GM12873 (cell line): ENCODE data around the gene CORO1A.

Experiments
- TF ChIP-seq, protein P1 (sequence below): IDR thresholded peaks from 2 replicates; pipeline ENCODE4 v1.5.1; 2012; ENCODE audit warnings: low read depth, mild to moderate bottlenecking, moderate library complexity, low read length, control low read depth; ENCODE audit not compliant: insufficient read depth; ENCODE audit errors: missing control alignments

CORO1A gene

DNA sequence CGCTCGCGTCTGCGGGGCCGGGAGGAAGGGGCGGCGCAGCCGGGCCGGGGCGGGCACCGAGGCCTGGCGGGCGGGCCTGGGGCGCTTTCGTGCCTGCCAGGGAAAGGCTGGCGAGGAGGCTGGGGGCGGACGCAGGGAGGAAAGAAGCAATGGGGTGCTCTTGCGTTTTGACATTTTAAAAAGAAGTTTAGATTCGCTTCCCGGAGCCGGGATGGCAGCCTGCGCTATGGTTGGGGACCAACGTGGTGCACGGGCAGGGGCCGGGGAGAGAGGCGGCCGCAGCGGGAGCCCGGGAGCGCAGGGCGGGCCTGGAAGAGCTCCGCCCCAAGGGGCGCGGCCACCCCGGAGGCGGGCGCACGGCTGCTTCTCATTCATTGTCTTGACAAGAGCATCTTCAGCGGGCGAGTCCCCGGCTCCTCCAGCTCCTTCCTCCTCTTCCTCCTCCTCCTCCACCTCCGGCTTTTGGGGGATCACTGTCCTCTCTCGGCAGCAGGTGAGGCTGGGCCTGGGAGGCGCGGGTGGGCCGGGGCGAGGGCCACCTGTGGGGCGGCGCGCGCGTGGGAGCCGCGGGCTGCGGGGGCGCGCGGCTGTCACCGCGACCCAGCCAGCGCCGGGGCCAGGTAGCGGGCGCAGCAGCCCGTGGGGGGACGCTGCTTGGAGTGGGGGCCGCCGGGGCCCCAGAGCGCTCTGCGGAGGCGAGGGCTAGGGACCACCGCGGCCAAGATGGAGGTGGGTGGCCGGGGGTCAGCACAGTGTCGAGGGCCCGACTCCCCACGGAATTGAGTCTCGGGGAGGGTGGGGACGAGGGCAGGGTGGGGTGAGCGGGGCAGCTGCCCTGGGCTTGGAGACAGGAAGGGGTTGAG, at the start of gene CORO1A:
Gene CORO1A (plus strand): TSS at position 370 of the 863 bp plus-strand sequence. CDS start 1,608 bp downstream, outside the sequence.
- TF ChIP-seq, protein P1, sequence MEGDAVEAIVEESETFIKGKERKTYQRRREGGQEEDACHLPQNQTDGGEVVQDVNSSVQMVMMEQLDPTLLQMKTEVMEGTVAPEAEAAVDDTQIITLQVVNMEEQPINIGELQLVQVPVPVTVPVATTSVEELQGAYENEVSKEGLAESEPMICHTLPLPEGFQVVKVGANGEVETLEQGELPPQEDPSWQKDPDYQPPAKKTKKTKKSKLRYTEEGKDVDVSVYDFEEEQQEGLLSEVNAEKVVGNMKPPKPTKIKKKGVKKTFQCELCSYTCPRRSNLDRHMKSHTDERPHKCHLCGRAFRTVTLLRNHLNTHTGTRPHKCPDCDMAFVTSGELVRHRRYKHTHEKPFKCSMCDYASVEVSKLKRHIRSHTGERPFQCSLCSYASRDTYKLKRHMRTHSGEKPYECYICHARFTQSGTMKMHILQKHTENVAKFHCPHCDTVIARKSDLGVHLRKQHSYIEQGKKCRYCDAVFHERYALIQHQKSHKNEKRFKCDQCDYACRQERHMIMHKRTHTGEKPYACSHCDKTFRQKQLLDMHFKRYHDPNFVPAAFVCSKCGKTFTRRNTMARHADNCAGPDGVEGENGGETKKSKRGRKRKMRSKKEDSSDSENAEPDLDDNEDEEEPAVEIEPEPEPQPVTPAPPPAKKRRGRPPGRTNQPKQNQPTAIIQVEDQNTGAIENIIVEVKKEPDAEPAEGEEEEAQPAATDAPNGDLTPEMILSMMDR, result no peak

DNA sequence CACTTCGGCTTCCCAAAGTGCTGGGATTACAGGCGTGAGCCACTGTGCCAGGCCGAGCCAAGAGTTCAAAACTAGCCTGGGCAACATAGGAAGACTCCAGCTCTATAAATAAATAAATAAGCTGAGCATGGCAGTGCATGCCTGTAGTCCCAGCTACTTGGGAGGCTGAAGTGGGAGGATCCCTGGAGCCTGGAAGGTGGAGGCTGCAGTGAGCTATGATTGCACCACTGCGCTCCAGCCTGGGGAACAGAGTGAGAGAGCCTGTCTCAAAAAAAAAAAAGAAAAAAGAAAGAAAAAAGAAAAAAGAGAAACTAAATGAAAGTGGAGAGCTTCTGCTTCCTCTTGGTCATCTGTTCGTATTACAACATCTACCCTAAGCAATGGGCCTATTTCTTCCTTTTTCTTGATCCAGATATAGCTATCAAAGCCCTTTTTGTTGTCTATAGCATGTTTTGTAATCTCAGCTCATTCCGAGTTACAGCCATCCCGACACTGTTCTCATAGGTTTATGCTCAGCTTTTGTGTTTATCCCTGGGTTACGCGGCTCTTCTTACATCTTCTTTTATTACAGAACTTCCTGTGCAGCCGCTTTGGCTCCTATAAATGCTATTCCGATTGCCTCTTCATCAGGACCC, 46.3 kb upstream of the CORO1A start:
- TF ChIP-seq, protein P1, result no peak

DNA sequence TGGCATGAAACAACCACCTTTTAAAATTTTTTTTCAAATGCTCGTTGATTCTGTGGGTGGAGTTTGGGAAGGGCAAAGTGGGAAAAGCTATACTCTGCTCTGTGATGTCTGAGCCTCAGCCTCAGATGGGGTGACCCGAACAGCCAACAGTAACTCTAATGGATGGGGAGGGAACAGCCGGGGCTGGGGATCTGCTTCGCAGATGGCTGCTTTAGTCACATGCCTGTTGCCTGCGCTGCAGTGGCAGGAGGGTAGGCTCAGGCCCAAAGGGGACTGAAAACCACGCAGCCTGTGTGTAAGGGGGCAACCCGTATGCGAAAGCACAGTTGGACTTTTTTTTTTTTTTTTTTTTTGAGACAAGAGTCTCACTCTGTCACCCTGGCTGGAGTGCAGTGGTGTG, 45.5 kb upstream of the CORO1A start:
- TF ChIP-seq, protein P1, result no peak

DNA sequence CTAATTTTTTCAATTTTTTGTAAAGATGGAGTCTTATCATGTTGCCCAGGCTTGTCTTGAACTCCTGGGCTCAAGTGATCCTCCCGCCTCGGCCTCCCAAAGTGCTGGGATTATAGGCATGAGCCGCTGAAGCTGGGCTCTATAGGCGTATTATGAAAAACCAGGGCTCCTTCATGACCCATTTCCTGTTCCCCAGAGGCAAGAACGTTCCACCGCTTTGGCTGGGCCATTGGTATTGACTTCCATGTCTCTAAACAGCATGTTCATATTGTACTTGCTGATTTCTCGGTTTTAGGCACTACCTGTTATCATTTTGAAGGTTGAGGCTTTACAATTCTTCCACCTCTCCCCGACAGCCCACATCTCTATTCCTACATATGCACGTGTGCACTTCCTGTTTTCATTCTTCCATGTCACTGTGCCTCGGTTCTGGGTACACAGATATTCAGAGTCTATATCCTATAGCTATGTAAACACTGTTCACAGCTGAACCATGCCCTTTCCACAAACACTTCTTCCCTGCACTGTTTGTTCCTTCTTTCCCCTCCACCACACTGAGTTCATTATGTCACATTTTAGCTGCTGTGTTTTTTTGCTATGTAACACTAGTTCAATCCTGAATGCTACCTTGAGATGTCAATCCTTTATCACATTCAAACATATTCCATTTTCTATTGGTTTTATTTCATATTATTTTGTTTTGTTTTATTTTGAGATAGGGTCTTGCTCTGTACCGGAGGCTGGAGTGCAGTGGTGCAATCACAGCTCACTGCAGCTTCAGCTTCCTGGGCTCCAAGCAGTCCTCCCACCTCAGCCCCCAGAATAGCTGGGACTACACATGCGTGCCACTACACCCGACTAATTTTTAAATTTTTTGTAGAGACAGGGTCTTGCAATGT, 43.6 kb upstream of the CORO1A start:
- TF ChIP-seq, protein P1, result no peak

DNA sequence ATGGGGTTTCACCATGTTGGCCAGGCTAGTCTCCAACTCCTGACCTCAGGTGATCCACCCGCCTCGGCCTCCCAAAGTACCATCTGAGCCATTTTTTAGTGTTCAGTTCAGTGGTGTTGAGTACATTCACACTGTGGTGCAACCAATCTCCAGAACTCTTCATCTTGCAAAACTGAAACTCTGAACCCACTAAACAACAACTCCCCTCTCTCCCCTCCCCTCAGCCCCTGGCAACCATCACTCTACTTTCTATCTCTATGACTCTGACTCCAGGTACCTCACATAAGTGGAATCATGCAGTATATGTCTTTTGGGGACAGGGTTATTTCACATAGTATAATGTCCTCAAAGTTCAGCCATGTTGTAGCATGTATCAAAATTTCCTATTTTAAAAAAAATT, 41.7 kb upstream of the CORO1A start:
- TF ChIP-seq, protein P1, result no peak

DNA sequence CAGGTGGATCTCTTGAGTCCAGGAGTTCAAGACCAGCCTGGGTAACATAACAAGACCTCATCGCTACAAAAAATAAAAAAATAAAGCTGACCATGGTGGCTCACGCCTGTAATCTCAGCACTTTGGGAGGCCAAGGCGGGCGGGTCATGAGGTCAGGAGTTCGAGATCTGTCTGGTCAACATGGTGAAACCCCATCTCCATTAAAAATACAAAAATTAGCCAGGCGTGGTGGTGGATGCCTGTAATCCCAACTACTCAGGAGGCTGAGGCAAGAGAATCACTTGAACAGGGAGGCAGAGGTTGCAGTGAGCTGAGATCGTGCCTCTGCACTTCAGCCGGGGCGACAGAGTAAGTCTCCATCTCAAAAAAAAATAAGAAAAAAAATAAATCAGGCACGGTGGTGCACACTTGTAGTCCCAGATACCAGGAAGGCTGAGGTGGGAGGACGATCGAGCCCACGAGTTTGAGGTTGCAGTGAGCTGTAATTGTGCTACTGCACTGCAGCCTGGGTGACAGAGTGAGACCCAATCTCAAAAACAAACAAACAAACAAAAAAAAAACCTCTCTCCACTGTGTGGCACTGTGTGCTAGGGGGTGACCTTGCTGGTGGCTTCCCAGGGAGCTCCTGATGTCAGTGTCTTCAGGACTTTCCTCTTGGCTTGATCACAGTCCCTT, 40.6 kb upstream of the CORO1A start:
- TF ChIP-seq, protein P1, result peak; percentile 69
